Pancreas (tissue), 10 donors: ENCODE data around the gene PYHIN1. TPM values are rescaled to one million over a fixed set of nuclear protein-coding genes. Genes with fewer than 3 reads are reported as not detected.

ENCODE experiments used
- ATAC-seq, 4 donors: fragments of 200-7000 bp; cut with Tn5 transposase; one replicate each; pipeline versions ENCODE4 v1.8.0 to v1.9.1; 2020; ENCODE audit warnings: mild to moderate bottlenecking in 4 of 4, moderate library complexity in 4 of 4
- DNase-seq, 6 donors: peaks; one replicate each; pipeline ENCODE4 v3.0.0-alpha.2; 2020
- FAIRE-seq: peaks from 2 replicates; lab custom pipeline; 2012; peaks lifted over from hg19 to GRCh38; lab: Jason Lieb, UNC
- H3K27ac ChIP-seq, 4 donors: fragments of 200-600 bp; sonication (generic); 1 replicate in 3 of 4; 2 replicates in 1 of 4; pipeline versions ENCODE4 v1.5.0 to v1.8.0; 2020
- H3K27me3 ChIP-seq, 4 donors: fragments of 200-600 bp; one replicate each; pipeline ENCODE4 v1.8.0; 2021
- H3K36me3 ChIP-seq, 3 donors: fragments of 200-600 bp; sonication (generic) in 1 of 3; one replicate each; pipeline versions ENCODE4 v1.5.0 to v1.8.0; 2020 to 2021
- H3K4me1 ChIP-seq, 3 donors: fragments of 200-600 bp; one replicate each; pipeline ENCODE4 v1.8.0; 2021
- H3K4me3 ChIP-seq, 4 donors: fragments of 200-600 bp; sonication (generic) in 2 of 4; one replicate each; pipeline versions ENCODE4 v1.5.0 to v1.8.0; 2020 to 2021
- H3K9me3 ChIP-seq, 4 donors: fragments of 200-600 bp; one replicate each; pipeline ENCODE4 v1.8.0; 2021
- WGBS, 2 donors: extraction: QIAGEN DNeasy Blood & Tissue Kit; methylation state at CpG; one replicate each; pipeline ENCODE4 v1.1.7; 2013; 5-methylcytosine and 5-hydroxymethylcytosine counted together
- intact Hi-C, 3 donors: fragments of 100-400 bp; cut with DNase I; formaldehyde crosslinking; loops; one replicate each; pipeline versions ENCODE4 v1.11.1 to v1.14.2; 2022
- polyA plus RNA-seq, 2 donors: library from polyadenylated mRNA; stranded (reverse); fragments of 200-250 nt; gene quantifications; one replicate each; pipeline ENCODE4 v1.2.3, GENCODE V29; 2013
- total RNA-seq, 6 donors: library from RNA; stranded (reverse); fragmentation: NEBNext Ultra II Directional in 4 of 6; extraction: Animal tissue kit (Norgen Biotek cat#: 25700) in 4 of 6; gene quantifications; one replicate each; pipeline versions ENCODE4 v1.2.1 to v1.2.4, GENCODE V29; 2021 to 2023
- TF ChIP-seq, protein P1 (sequence below), 4 donors: fragments of 200-600 bp; sonication (generic) in 3 of 4; IDR thresholded peaks; one replicate each; pipeline versions ENCODE4 v1.5.0 to v1.8.0; 2021; ENCODE audit warnings: antibody characterized with exemption in 4 of 4
- donor health status: healthy with polysubstance abuse.
- donor health status: DM: no; HTN: no; CAD: no; lungs with moderate emphysema.
- donor health status: DM: no; HTN: no; CAD: no.
- donor health status: control.
- donor health status: control.
- donor health status: Bipolar disorder and iron deficiency.
- donor health status: DM: yes; HTN: yes; CAD: no.
- donor health status: DM: no; HTN: no; CAD: no.
- donor health status: DM: no; HTN: no; CAD: no.
- donor health status: DM: yes; HTN: yes; CAD: no.

The PYHIN1 gene
- total and polyA plus RNA-seq, 8 donors, result 0.12 to 0.47 (median 0.22) TPM; not detected in 3

DNA sequence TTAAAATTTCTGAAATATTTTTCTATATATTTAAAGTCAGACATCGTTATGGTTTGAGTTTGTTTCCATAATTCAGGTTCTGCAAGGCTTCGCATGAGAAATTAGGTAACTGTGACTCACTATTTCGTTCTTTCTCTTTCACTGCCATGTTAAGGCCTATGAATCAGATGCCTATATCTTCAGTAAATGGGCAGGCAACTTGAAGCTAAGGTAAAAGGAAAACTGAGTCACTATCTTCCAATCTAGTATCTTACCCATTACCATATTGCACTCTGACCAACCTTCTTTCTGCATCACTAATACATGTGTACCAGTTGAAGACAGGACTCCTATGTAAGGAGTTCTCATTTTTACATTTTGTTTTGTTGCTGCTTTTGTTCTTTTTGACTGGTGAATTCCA, 37.8 kb downstream of the PYHIN1 start:
- no peak overlapping the region for H3K4me3 ChIP-seq
- H3K36me3 ChIP-seq, result no peaks in the 10 kb centered on the region
- no peak for DNase-seq
- no peak for ATAC-seq
- intact Hi-C loops, result no loop called here
- H3K27ac ChIP-seq, result no peak overlapping the region
- H3K9me3 ChIP-seq, result no peaks in the 10 kb centered on the region
- H3K27me3 ChIP-seq, result no peaks in the 10 kb centered on the region
- TF ChIP-seq, protein P1, sequence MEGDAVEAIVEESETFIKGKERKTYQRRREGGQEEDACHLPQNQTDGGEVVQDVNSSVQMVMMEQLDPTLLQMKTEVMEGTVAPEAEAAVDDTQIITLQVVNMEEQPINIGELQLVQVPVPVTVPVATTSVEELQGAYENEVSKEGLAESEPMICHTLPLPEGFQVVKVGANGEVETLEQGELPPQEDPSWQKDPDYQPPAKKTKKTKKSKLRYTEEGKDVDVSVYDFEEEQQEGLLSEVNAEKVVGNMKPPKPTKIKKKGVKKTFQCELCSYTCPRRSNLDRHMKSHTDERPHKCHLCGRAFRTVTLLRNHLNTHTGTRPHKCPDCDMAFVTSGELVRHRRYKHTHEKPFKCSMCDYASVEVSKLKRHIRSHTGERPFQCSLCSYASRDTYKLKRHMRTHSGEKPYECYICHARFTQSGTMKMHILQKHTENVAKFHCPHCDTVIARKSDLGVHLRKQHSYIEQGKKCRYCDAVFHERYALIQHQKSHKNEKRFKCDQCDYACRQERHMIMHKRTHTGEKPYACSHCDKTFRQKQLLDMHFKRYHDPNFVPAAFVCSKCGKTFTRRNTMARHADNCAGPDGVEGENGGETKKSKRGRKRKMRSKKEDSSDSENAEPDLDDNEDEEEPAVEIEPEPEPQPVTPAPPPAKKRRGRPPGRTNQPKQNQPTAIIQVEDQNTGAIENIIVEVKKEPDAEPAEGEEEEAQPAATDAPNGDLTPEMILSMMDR (IDR thresholded peaks at IDR 0.05), result no peak
- FAIRE-seq, result no peak
- H3K4me1 ChIP-seq, result no peaks in the 10 kb centered on the region
- 58 to 70% methylated on average over 3 of the region's 3 CpGs for WGBS, 2 donors

DNA sequence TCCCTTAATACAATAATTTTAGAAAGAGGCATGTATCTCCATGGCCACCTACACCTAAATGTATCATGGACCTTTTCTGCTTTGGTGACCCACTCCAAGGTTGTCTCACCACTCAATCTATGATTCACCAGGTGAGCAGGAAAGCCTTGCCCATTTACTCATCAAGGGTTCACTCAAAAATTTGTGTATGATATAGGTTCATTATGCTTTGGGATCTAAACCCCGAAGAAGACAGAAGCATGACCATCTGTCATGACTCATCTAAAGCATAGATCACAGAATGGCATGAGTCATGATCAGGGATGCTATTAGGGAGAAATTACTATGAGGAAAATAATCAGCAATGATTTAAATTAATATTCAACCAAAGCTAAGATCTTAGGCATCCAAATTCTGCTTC, 38.5 kb downstream of the PYHIN1 start:
- Histone ChIP-seq H3K4me1 (no peaks in the 10 kb centered on the region), H3K4me3 (no peak overlapping the region), H3K9me3 (no peaks in the 10 kb centered on the region), H3K27ac (no peak overlapping the region), H3K27me3 (no peaks in the 10 kb centered on the region), H3K36me3 (no peaks in the 10 kb centered on the region)
- no peak for DNase-seq
- TF ChIP-seq, protein P1 (IDR thresholded peaks at IDR 0.05), result no peak
- ATAC-seq, result no peak
- no peak for FAIRE-seq
- WGBS, 2 donors, result 58 to 75% methylated on average over 1 of the region's 1 CpG
- intact Hi-C loops, result no loop called here

DNA sequence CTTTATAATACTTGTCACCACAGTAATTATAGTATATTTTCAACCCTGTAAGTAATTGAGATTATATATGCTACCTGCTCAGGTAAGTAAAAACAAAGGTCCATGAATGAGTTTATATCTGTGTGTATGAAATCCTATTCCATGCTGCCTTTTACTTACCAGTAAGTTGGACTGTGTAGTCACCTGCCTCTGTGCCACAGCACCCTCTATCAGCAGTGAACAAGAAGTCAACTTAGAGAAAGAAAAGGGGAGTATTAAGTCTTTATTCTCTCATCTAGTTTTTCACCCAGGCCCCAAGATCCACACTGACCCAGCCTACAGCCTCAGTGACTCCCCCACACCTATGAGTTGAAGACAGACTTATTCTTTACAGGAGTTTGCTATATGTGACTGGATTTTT, 41.5 kb downstream of the PYHIN1 start:
- ATAC-seq (no peak), FAIRE-seq (no peak), DNase-seq (no peak)
- Histone ChIP-seq H3K27ac (no peak overlapping the region), H3K9me3 (no peaks in the 10 kb centered on the region), H3K4me1 (no peaks in the 10 kb centered on the region), H3K4me3 (no peak overlapping the region), H3K27me3 (no peaks in the 10 kb centered on the region), H3K36me3 (no peaks in the 10 kb centered on the region)
- intact Hi-C loops, result no loop called here
- TF ChIP-seq, protein P1 (IDR thresholded peaks at IDR 0.05), result no peak

DNA sequence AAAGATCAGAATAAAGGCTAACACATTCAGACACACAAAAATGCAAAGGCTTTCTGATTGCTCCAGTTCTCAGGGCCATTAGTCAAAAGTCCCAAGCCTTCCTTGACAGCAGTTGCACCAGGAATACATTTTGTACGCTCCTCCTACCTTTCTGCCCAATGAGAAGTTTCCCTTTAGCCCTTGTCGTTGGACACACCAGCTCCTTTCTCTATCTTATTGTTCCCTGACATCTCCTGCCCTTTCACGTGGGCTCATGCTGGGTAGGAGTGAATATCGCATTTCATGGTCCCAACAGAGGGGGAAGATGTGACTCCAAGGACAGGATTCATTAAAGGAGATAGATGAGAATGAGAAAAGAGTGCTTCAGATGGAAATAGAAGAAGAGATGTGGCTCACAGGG, 44.9 kb downstream of the PYHIN1 start:
- 22 to 25% methylated on average over 4 of the region's 4 CpGs for WGBS, 2 donors
- ATAC-seq (no peak), DNase-seq (no peak), FAIRE-seq (no peak)
- Histone ChIP-seq H3K4me1 (no peaks in the 10 kb centered on the region), H3K9me3 (no peaks in the 10 kb centered on the region), H3K4me3 (no peak overlapping the region), H3K36me3 (no peaks in the 10 kb centered on the region), H3K27me3 (no peaks in the 10 kb centered on the region), H3K27ac (no peak overlapping the region)
- TF ChIP-seq, protein P1 (IDR thresholded peaks at IDR 0.05), result no peak
- intact Hi-C loops, result no loop called here

DNA sequence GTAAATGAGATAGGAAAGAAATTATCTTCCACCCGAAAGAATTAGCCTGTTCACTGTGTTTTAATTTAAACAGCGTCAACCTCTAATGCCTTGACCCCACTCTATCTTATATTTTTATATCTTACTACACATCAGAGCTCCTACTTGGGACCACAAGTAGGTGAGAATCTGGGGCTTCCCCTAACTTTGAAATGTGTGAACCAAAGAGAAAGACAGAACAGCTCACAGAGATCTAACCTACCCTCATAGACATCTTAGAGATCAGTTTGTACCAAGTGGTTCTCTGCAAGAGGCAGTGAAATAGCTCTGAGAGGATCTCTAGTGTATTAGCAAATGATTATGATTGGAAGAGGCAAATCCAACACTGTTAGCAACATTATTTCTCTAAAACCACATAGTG, 47.4 kb downstream of the PYHIN1 start:
- H3K4me3 ChIP-seq, result no peak overlapping the region
- TF ChIP-seq, protein P1 (IDR thresholded peaks at IDR 0.05), result no peak
- intact Hi-C loops, result no loop called here
- DNase-seq, result no peak
- H3K9me3 ChIP-seq, result no peaks in the 10 kb centered on the region
- H3K27me3 ChIP-seq, result no peaks in the 10 kb centered on the region
- H3K36me3 ChIP-seq, result no peaks in the 10 kb centered on the region
- no peak for FAIRE-seq
- no peaks in the 10 kb centered on the region for H3K4me1 ChIP-seq
- ATAC-seq, result no peak
- no peak overlapping the region for H3K27ac ChIP-seq
- WGBS, 2 donors, result 45 to 74% methylated on average over 2 of the region's 2 CpGs
